HEK293 (cell line): ENCODE results near the gene LIN7C.

Experiments used
- CTCF ChIA-PET: fragments of 350-600 bp; formaldehyde crosslinking; extraction: SDS; loops from one replicate; lab custom pipeline; 2021; ENCODE audit warnings: antibody characterized with exemption; lab: Yijun Ruan, JAX
- POLR2A ChIA-PET: fragments of 300-600 bp; formaldehyde crosslinking; extraction: SDS; loops from one replicate; lab custom pipeline; 2020; ENCODE audit warnings: antibody characterized with exemption, inconsistent platforms; lab: Yijun Ruan, JAX
- H3K27ac ChIP-seq: fragments of 200-500 bp; sonication (Bioruptor generic); 2 replicates; pipeline ENCODE4 v1.5.1; 2014; ENCODE audit warnings: low read depth, low read length, control low read depth, inconsistent platforms; ENCODE audit errors: extremely low read depth
- H3K36me3 ChIP-seq, 2 experiments: fragments of 200-500 bp in 1 of 2; sonication (Bioruptor generic) in 1 of 2; 1 replicate in 1 of 2; 2 replicates in 1 of 2; pipeline ENCODE4 v1.5.1; 2014 to 2017; ENCODE audit warnings: inconsistent platforms in 2 of 2, low read length in 2 of 2; ENCODE audit not compliant: control insufficient read depth in 2 of 2, insufficient read depth in 1 of 2
- H3K4me1 ChIP-seq: fragments of 200-500 bp; sonication (Bioruptor generic); 2 replicates; pipeline ENCODE4 v1.5.1; 2014; ENCODE audit warnings: mild to moderate bottlenecking, low read length, inconsistent platforms; ENCODE audit not compliant: control insufficient read depth, insufficient read depth
- H3K4me3 ChIP-seq: 2 replicates; pipeline ENCODE4 v1.5.1; 2011; ENCODE audit warnings: low read depth, mild to moderate bottlenecking, control low read depth, low read length, moderate library complexity
- H3K9me3 ChIP-seq: fragments of 200-500 bp; sonication (Bioruptor generic); 2 replicates; pipeline ENCODE4 v1.5.1; 2014; ENCODE audit warnings: low read depth, low read length, inconsistent platforms; ENCODE audit not compliant: control insufficient read depth, insufficient read depth
- GLI2 ChIP-seq: fragments of 450-650 bp; formaldehyde crosslinking; IDR thresholded peaks from 2 replicates; pipeline ENCODE4; 2017; ENCODE audit warnings: missing biosample characterization, missing genetic modification characterization, low read depth, borderline replicate concordance
- GLIS2 ChIP-seq: fragments of 450-650 bp; formaldehyde crosslinking; IDR thresholded peaks from 2 replicates; pipeline ENCODE4 v1.5.1; 2016; ENCODE audit warnings: missing biosample characterization, missing genetic modification characterization
- HOXA7 ChIP-seq: sonication (generic); formaldehyde crosslinking; IDR thresholded peaks from 2 replicates; pipeline ENCODE4 v1.8.1; 2022; ENCODE audit warnings: missing genetic modification reagents, borderline replicate concordance
- IKZF3 ChIP-seq: fragments of 450-650 bp; IDR thresholded peaks from 2 replicates; pipeline ENCODE4 v1.5.0; 2018; ENCODE audit warnings: missing biosample characterization, mild to moderate bottlenecking, missing genetic modification characterization, moderate library complexity
- SCRT2 ChIP-seq: fragments of 450-650 bp; formaldehyde crosslinking; IDR thresholded peaks from 2 replicates; pipeline ENCODE4 v1.5.1; 2016; ENCODE audit warnings: missing biosample characterization, missing genetic modification characterization
- SP2 ChIP-seq: fragments of 450-650 bp; formaldehyde crosslinking; IDR thresholded peaks from 2 replicates; pipeline ENCODE4 v1.5.1; 2016; ENCODE audit warnings: missing biosample characterization, missing genetic modification characterization
- ZBTB17 ChIP-seq: fragments of 450-650 bp; formaldehyde crosslinking; IDR thresholded peaks from 2 replicates; pipeline ENCODE4 v1.5.1; 2016; ENCODE audit warnings: missing biosample characterization, missing genetic modification characterization
- ZEB2 ChIP-seq: fragments of 450-650 bp; formaldehyde crosslinking; IDR thresholded peaks from 2 replicates; pipeline ENCODE4 v1.5.1; 2016; ENCODE audit warnings: missing biosample characterization, missing genetic modification characterization
- ZNF114 ChIP-seq: fragments of 450-650 bp; formaldehyde crosslinking; IDR thresholded peaks from 2 replicates; pipeline ENCODE4 v1.5.0; 2017; ENCODE audit warnings: missing biosample characterization, missing genetic modification characterization
- ZNF335 ChIP-seq: fragments of 450-650 bp; formaldehyde crosslinking; conservative IDR thresholded peaks from 2 replicates; pipeline ENCODE4 v1.5.1; 2016; ENCODE audit warnings: missing biosample characterization, missing genetic modification characterization
- ZNF341 ChIP-seq: fragments of 450-650 bp; formaldehyde crosslinking; IDR thresholded peaks from 2 replicates; pipeline ENCODE4; 2016; ENCODE audit warnings: low read depth, missing biosample characterization, missing genetic modification characterization
- ZNF350 ChIP-seq: fragments of 450-650 bp; formaldehyde crosslinking; IDR thresholded peaks from 2 replicates; pipeline ENCODE4 v1.5.0; 2017; ENCODE audit warnings: missing biosample characterization, mild to moderate bottlenecking, missing genetic modification characterization
- ZNF366 ChIP-seq: fragments of 450-650 bp; formaldehyde crosslinking; conservative IDR thresholded peaks from 2 replicates; pipeline ENCODE4 v1.5.1; 2016; ENCODE audit warnings: missing biosample characterization, missing genetic modification characterization
- ZNF37A ChIP-seq: fragments of 450-650 bp; IDR thresholded peaks from 2 replicates; pipeline ENCODE4 v1.5.1; 2018; ENCODE audit warnings: missing biosample characterization, missing genetic modification characterization
- ZNF560 ChIP-seq: fragments of 450-650 bp; formaldehyde crosslinking; IDR thresholded peaks from 2 replicates; pipeline ENCODE4 v1.5.1; 2017; ENCODE audit warnings: missing biosample characterization, missing genetic modification characterization, borderline replicate concordance
- ZNF660 ChIP-seq: fragments of 450-650 bp; IDR thresholded peaks from 2 replicates; pipeline ENCODE4 v1.5.1; 2018; ENCODE audit warnings: missing biosample characterization, mild to moderate bottlenecking, missing genetic modification characterization
- ZNF664 ChIP-seq: fragments of 450-650 bp; formaldehyde crosslinking; IDR thresholded peaks from 2 replicates; pipeline ENCODE4 v1.5.1; 2016; ENCODE audit warnings: missing biosample characterization, missing genetic modification characterization
- ZNF747 ChIP-seq: fragments of 450-650 bp; formaldehyde crosslinking; IDR thresholded peaks from 2 replicates; pipeline ENCODE4 v1.5.1; 2016; ENCODE audit warnings: missing biosample characterization, missing genetic modification characterization
- ZSCAN30 ChIP-seq: fragments of 450-650 bp; IDR thresholded peaks from 2 replicates; pipeline ENCODE4 v1.5.1; 2018; ENCODE audit warnings: missing biosample characterization, mild to moderate bottlenecking, missing genetic modification characterization, moderate library complexity
- TF ChIP-seq, protein P1 (sequence below): fragments of 450-650 bp; formaldehyde crosslinking; IDR thresholded peaks from 2 replicates; pipeline ENCODE4 v1.5.1; 2016; ENCODE audit warnings: missing biosample characterization, missing genetic modification characterization
- TF ChIP-seq, protein P2 (sequence below): fragments of 450-650 bp; formaldehyde crosslinking; IDR thresholded peaks from 2 replicates; pipeline ENCODE4 v1.5.1; 2017; ENCODE audit warnings: missing biosample characterization, missing genetic modification characterization
- TF ChIP-seq, protein P3 (sequence below): fragments of 450-650 bp; IDR thresholded peaks from 2 replicates; pipeline ENCODE4 v1.5.1; 2018; ENCODE audit warnings: missing biosample characterization, mild to moderate bottlenecking, missing genetic modification characterization
- TF ChIP-seq, protein P4 (sequence below): fragments of 450-650 bp; formaldehyde crosslinking; IDR thresholded peaks from 2 replicates; pipeline ENCODE4 v1.5.1; 2016; ENCODE audit warnings: missing biosample characterization, missing genetic modification characterization, borderline replicate concordance

Gene LIN7C

DNA sequence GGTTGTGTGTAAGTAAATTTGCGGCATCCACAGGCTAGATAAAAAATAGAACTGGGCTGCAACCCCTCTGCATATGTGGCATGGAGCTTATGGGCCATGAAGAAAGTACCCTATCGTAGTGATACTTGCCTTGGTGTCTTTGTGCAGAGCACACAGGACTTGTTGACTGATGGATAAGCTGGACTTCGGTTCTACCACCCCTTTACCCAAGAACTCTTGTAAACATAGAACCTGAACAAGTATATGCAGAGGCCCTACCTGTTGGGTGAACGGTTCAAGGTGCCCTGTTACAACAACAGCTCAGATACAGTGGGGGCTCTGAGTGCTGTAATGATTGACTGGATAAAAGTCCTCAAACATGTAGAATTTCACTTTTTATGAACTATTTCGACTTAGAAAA lies 30.9 kb downstream of the LIN7C start (continued):
- TF ChIP-seq, protein P1, sequence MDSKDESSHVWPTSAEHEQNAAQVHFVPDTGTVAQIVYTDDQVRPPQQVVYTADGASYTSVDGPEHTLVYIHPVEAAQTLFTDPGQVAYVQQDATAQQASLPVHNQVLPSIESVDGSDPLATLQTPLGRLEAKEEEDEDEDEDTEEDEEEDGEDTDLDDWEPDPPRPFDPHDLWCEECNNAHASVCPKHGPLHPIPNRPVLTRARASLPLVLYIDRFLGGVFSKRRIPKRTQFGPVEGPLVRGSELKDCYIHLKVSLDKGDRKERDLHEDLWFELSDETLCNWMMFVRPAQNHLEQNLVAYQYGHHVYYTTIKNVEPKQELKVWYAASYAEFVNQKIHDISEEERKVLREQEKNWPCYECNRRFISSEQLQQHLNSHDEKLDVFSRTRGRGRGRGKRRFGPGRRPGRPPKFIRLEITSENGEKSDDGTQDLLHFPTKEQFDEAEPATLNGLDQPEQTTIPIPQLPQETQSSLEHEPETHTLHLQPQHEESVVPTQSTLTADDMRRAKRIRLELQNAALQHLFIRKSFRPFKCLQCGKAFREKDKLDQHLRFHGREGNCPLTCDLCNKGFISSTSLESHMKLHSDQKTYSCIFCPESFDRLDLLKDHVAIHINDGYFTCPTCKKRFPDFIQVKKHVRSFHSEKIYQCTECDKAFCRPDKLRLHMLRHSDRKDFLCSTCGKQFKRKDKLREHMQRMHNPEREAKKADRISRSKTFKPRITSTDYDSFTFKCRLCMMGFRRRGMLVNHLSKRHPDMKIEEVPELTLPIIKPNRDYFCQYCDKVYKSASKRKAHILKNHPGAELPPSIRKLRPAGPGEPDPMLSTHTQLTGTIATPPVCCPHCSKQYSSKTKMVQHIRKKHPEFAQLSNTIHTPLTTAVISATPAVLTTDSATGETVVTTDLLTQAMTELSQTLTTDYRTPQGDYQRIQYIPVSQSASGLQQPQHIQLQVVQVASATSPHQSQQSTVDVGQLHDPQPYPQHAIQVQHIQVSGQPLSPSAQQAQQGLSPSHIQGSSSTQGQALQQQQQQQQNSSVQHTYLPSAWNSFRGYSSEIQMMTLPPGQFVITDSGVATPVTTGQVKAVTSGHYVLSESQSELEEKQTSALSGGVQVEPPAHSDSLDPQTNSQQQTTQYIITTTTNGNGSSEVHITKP, result no peak
- TF ChIP-seq, protein P2, sequence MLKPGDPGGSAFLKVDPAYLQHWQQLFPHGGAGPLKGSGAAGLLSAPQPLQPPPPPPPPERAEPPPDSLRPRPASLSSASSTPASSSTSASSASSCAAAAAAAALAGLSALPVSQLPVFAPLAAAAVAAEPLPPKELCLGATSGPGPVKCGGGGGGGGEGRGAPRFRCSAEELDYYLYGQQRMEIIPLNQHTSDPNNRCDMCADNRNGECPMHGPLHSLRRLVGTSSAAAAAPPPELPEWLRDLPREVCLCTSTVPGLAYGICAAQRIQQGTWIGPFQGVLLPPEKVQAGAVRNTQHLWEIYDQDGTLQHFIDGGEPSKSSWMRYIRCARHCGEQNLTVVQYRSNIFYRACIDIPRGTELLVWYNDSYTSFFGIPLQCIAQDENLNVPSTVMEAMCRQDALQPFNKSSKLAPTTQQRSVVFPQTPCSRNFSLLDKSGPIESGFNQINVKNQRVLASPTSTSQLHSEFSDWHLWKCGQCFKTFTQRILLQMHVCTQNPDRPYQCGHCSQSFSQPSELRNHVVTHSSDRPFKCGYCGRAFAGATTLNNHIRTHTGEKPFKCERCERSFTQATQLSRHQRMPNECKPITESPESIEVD (tag by site-specific recombination), result no peak
- no peak for TF ChIP-seq SCRT2 (tag by site-specific recombination)
- TF ChIP-seq, protein P3, sequence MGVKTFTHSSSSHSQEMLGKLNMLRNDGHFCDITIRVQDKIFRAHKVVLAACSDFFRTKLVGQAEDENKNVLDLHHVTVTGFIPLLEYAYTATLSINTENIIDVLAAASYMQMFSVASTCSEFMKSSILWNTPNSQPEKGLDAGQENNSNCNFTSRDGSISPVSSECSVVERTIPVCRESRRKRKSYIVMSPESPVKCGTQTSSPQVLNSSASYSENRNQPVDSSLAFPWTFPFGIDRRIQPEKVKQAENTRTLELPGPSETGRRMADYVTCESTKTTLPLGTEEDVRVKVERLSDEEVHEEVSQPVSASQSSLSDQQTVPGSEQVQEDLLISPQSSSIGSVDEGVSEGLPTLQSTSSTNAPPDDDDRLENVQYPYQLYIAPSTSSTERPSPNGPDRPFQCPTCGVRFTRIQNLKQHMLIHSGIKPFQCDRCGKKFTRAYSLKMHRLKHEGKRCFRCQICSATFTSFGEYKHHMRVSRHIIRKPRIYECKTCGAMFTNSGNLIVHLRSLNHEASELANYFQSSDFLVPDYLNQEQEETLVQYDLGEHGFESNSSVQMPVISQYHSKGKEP (tag by site-specific recombination), result no peak
- no peak for TF ChIP-seq ZNF664

DNA sequence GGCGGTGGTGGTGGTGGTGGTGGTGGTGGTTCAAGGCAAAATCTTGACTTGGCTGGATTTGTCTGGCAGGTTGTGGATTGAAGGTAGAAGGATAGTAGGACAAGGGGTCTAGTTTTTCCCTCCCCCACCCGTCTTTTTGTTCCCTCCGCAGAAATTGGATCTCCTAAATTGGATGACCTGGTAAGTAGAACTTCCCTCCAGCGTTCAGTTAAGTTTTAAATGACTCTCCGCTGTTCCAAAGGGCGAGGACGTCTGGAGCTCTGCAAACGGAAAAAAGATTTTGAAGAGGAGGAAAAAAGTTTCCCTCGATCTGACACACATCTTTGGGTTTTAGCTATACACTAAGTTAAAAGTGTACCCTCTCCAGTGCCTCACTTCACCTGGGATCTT lies 33.6 kb downstream of the LIN7C start:
- CTCF ChIA-PET, result interaction anchor here (0.7 to 4.0 kb wide), 5 partner anchors 13 to 267 kb away, joined by 3 to 21 read pairs (median 3); no protein-coding TSS in a partner anchor
- POLR2A ChIA-PET, result interaction anchor here (0.6 to 1.6 kb wide), 20 partner anchors 9 to 406 kb away, joined by 3 to 10 read pairs (median 4); partner anchors contain the start of gene CCDC34
- Histone ChIP-seq H3K9me3 (no peaks in the 10 kb centered on the region), H3K4me1 (no peaks in the 10 kb centered on the region), H3K36me3 (no peaks in the 10 kb centered on the region), H3K27ac (no peak overlapping the region; the same call in 1 of the 2 replicates), H3K4me3 (peak overlapping the region; percentile 22)
- TF ChIP-seq ZNF366 (tag by site-specific recombination), result 0 out of 2 replicates have a peak, but pooled peaks have one; percentile 19
- TF ChIP-seq ZNF341, result peak; percentile 63
- no peak for TF ChIP-seq ZNF660 (tag by site-specific recombination)
- peak; percentile 44; the same call in 1 of the 2 replicates for TF ChIP-seq ZBTB17 (tag by site-specific recombination)
- TF ChIP-seq ZNF335 (tag by site-specific recombination), result peak; percentile 64
- no peak for TF ChIP-seq ZNF350 (tag by site-specific recombination)

DNA sequence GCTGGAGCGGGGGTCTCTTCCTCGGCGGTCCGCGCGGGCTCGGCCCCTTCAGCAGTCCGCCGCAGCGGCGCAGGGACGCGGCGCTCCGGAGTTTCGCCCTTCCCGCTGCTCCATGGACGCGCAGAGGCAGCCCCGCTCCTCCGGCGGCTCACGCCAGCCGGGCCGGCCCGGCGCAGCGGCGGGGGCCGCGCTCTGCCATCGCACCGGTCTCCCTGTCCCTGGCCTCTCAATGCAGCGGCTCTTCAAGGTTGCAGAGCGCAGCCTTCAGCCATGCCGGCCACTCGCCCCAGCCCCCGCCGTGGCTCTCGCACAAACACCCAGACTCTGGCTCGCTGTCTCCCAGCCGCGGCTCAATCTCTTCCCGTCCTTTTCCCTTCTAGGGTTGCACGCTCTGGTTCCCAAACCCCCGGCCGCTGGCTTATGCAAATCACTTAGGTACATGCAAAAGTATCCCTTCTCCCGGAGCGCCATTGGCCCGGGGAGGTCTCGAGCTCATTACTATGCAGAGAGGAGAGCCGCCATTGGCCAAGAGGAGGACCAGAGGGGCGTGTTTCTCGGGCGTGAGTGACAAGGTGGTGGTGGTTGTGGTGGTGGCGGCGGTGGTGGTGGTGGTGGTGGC lies 34.1 kb downstream of the LIN7C start, which contains the start of gene LGR4:
Gene LGR4, minus strand, starts transcription at position 393 of the 619 bp plus-strand sequence. CDS start 488 bp downstream, outside the sequence.
- Histone ChIP-seq H3K27ac (peak within 1 kb of the TSS; percentile 93), H3K9me3 (no peaks in the 10 kb centered on the region), H3K4me1 (no peaks in the 10 kb centered on the region), H3K36me3 (no peaks in the 10 kb centered on the region), H3K4me3 (peak within 1 kb of the TSS; percentile 79)
- ChIA-PET CTCF (interaction anchor here (1.1 to 4.0 kb wide), 3 partner anchors 13 to 259 kb away, joined by 3 to 21 read pairs (median 5); no protein-coding TSS in a partner anchor), POLR2A (interaction anchor here (0.6 to 1.6 kb wide), 20 partner anchors 8 to 405 kb away, joined by 3 to 10 read pairs (median 4); partner anchors contain the start of gene CCDC34)
- TF ChIP-seq GLIS2 (tag by site-specific recombination) (peak; percentile 57), ZNF114 (tag by site-specific recombination) (no peak), ZEB2 (tag by site-specific recombination) (no peak), ZNF747 (tag by site-specific recombination) (no peak), GLI2 (tag by site-specific recombination) (no peak), ZSCAN30 (tag by site-specific recombination) (peak; percentile 56; the same call in 1 of the 2 replicates), SP2 (tag by site-specific recombination) (peak; percentile 63), HOXA7 (CRISPR knock-in tag) (no peak), IKZF3 (tag by site-specific recombination) (peak; percentile 91), ZNF560 (tag by site-specific recombination) (no peak), ZNF37A (tag by site-specific recombination) (no peak)
- TF ChIP-seq, protein P4, sequence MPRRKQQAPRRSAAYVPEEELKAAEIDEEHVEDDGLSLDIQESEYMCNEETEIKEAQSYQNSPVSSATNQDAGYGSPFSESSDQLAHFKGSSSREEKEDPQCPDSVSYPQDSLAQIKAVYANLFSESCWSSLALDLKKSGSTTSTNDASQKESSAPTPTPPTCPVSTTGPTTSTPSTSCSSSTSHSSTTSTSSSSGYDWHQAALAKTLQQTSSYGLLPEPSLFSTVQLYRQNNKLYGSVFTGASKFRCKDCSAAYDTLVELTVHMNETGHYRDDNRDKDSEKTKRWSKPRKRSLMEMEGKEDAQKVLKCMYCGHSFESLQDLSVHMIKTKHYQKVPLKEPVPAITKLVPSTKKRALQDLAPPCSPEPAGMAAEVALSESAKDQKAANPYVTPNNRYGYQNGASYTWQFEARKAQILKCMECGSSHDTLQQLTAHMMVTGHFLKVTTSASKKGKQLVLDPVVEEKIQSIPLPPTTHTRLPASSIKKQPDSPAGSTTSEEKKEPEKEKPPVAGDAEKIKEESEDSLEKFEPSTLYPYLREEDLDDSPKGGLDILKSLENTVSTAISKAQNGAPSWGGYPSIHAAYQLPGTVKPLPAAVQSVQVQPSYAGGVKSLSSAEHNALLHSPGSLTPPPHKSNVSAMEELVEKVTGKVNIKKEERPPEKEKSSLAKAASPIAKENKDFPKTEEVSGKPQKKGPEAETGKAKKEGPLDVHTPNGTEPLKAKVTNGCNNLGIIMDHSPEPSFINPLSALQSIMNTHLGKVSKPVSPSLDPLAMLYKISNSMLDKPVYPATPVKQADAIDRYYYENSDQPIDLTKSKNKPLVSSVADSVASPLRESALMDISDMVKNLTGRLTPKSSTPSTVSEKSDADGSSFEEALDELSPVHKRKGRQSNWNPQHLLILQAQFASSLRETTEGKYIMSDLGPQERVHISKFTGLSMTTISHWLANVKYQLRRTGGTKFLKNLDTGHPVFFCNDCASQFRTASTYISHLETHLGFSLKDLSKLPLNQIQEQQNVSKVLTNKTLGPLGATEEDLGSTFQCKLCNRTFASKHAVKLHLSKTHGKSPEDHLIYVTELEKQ, result no peak
